HS-27A (cell line): ENCODE measurements around the gene BICC1.

Experiments used
- DNase-seq: peaks from one replicate; pipeline ENCODE4 v3.0.0-alpha.2; 2012; ENCODE audit warnings: low read depth, missing footprints

The BICC1 gene

DNA sequence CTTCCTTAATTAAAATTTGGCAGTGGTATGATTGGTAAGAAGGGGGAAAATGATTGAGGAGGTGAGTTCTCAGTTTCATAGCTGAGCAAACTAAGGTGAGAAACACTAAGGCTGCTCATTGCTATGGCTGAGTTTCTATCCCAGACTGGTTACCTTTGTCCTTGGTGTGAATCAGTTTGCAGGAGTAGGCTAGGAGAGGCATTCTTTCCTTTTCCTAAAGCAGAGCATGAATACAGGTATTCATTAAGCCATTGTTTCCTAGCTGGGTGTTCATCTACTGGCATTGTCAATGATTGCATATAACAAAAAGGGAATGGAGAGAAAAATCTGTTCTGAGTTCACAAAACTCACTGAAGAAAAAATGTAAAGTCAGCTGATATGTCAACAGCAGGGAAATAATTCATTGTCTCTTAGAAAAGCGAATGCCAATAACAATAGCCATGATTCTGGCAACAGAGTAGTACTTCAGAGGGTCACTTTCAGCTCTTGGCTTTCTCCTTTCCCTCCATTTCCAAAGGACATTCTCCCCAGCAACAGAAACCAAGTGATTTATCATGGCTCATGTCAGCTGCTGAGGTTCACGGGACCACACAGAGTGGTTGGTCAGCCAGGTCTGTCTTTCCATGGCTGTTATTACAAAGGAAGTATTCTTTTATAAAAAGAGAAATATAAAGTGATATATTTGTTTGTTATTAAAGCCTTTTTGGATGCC lies 234.0 kb downstream of the BICC1 start:
- no peak for DNase-seq

DNA sequence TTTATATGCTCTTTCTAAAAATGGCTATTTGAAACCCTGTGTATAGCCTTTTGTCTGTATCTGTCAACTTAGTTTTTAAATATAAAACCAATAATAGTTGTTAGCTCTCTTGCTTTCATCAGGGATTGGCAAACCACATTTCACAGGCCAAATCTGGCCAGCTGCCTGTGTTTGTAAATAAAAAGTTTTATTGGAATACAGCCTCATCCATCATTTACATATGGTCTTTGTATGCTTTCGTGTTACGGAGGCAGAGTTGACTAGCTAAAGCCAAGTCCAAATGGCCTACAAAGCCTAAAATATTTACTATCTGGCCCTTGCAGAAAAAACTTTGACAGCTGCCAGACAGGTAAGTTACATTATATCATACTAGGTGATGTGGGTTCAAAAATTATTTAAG lies 235.0 kb downstream of the BICC1 start:
- DNase-seq, result no peak

DNA sequence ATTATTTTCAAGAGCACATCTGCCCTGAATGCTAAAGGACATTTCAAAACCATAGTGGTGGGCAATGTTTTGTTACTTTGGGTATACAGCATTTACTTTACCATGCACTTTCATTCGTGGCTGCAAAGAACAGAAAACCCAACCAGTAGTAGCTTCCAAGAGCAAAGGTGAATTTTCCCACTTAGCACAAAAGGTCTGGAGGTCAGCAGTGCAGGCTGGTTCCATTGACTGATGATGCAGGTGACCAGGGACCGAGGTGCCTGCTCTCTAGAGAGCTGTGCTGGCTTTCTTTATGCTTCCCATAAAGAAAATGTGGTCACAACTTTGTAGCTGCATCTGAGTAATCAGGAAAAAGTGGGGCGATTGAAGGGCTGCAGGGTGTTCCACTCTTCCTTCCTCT lies 240.0 kb downstream of the BICC1 start:
- no peak for DNase-seq

DNA sequence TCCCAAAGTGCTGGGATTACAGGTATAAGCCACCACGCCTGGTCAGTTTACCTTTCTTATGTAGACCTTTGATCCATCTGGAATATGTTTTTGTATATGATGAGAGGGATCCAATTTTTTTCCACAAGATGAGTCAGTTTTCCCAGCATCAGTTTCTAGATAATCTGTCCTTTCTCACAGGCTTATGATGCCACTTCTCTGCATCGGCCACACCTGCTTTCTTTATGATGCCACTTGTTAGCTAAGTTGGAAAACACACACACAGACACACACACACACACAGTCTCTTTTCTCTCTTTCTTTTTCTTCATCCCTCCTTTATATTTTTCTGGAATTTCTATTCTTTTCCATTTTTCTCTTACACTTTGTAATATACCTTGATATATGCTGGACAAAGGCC lies 240.8 kb downstream of the BICC1 start:
- DNase-seq, result no peak

DNA sequence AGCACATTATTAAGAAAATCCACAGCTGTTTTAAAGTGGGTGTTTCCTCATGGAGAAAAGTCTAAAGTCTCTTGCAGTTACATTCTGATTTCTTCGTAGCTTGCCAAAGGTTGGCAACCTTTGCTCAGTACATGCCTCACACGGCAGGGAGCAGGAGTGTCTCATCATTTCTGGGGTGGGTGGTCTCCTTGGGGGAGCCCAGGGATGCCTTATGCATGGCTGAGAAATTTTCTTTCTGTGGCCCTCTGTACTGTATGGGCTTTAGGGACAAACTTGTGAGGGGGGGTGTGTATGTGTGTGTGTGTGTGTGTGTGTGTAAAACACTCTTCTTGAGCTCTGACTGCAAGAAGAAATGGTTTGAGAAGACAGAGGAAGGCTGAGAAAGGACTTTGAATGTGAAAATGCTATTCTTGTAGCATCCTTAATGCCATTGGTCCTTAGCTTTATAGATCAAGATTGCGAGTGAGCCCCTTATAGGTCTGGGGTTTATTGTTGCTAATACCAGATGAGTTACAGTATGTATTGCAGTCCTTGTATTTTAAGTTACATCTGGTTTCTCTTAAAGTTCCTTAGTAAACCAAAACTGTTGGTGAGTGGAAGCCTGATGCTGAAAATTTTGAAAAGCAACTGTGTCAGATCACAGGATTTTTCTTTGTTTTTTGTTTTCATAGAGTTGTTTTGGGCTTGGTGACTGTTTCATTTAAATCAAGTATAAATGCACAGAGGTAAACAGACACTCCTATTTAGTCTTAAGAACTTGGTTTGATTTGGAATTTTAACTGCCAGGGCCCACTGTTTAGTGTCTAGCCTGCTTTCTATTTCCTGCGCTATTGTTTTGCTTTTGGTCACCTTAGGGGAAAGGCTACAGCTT lies 242.0 kb downstream of the BICC1 start:
- DNase-seq, result no peak

DNA sequence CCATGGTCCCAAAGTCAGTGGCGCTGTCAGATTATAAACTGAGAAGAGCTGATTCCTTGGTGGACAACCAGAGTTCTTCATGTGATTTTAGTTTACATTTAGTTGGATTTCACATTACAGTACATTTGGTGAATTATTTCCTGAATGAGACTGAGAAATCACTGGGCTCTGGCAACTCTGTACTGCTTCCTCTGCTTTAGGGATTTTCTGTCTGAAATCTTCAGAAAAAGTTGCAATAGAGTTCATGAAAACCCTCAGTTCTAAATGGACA lies 242.6 kb downstream of the BICC1 start:
- DNase-seq, result no peak

DNA sequence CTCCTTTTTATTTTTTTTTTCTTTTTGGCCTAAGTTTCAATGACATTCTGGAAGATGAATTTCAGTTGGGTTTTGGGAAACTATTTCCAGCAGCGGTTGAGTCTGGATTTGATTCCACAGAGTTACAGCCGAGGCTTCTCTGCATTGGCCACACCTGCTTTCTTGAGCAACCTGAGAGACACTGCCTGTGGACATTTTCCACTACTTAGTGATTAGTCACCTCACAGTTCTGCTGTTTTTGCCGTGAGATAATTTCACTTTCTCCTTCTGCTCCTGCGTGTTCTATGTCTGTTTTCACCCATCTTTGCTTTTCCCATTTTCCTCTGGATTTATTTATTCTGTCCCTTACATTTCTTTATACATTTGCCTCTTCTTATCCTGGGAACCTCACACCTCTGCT lies 243.0 kb downstream of the BICC1 start:
- DNase-seq, result no peak

DNA sequence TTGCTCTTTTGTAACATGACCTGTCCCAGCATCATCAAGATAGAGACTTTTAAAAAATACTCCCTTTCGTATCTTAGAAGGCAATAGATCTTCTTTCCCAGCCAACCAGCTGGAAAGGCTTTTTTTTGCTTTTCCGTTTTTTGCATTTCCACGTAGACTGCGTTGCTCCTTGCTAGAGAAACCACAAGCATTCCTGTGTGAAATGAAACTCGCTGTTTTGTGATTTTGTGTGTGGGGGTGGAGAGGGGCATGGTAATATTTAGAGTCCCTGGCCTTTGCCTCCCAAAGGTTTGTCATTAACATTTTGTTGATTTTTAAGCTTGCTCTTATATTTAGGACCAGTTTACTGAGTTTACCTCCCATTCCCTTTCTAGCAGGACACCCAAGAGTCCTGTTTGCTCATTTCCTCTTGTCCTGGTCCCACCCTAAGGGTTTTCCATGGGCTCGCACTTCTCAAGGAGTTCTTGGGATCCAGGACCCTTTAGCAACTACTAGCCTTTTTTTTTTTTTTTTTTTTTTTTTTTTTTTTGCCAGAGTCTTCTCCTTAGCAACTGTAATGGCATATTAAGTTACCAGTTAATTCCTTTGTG lies 243.6 kb downstream of the BICC1 start:
- no peak for DNase-seq

DNA sequence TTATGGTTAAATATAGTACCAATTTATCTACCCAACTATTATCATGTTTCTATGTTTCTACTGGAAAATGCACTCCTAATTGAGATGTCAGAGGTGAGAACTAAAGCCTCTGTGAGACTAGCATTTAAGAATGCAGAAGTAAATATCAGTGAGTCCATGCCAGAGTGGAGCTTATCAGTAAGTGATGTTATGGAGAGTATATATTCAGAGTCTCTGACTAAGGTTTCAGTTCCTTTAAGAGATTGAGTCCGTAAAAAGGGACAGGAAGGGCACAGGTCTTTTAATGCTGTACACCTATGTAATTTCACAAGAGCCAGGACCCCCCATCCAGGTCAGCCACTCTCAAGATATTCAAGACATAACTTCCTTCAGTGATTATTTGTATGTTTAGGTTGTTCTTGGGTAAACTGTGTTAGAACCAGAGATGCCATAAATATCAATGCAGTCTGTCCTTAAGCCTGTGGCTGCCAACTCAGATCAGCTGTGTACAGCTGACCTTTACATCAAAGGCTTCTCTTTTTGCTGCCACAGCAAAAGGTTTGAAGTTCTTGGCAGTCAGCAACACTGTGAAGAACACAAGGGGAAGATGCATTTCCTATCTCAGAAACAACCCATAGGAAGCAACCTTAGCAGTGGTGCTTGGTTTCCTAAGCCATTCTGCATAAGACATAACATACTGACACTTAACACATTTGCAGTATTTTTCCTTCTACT lies 244.8 kb downstream of the BICC1 start:
- no peak for DNase-seq

DNA sequence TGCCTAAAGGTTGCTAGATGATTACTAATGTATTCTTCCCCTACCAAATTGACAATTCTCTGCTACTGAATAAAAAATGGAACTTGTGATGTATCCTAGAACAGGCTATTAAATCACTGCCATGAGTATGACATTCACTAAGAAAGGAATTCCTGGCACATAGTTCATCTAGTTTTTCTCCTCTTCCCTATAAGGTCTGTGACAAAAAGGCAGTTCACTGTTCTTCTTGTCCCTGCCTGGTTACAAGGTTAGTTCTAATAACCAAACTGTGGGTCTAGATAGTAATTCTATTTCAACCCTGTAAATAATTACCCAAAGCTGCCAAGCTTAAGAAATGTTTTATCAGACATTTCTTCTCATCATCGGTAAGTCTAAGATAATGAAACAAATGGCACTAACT lies 245.6 kb downstream of the BICC1 start:
- DNase-seq, result no peak

DNA sequence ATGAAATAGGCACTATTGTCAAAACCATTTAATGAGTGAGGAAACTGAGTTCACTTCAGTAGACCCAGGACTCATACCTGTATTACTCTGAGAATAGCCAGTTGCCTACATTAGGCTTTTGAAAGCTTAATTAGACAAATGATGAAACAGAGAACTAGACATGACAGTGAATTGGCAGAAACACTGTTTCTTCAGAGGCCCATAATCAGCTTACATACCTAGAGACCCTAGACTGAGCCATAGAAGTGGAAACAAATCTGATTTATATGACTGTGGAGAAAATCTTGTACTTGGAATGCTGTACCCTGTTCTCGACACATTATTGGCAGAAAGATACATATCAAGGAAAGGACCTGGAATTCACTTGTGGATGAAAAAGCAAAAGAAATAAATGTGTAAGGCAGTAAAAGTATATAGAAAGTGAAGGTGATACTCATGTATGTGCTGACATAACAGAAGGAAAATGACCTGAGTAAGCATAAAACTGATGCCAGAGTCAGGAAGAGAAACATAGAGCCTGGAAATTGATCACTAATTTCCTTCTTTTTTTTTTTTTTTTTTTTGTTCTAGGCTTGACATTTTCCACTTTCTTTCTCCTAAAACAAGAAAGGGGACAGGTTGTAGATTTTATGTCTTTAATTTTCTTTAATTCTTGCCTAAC lies 251.5 kb downstream of the BICC1 start:
- no peak for DNase-seq

DNA sequence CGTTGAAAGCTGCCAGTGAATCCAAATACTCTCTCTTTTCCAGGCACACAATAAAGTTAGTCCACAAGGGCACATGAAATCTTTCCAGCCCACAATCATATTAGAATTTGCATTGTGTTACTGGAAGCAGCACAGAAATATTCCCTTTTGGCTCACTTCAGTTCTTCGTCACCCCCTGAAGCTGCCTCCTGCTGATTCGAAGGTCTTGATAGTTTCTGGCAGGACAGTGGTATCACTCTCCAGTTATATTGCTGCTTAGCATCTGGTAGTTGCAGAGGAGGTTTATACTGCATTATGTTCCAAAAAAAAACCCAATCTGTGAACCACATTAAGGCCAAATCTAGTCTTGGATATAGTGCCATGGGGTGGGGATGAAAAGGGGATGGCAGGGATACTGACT lies 253.2 kb downstream of the BICC1 start:
- no peak for DNase-seq

DNA sequence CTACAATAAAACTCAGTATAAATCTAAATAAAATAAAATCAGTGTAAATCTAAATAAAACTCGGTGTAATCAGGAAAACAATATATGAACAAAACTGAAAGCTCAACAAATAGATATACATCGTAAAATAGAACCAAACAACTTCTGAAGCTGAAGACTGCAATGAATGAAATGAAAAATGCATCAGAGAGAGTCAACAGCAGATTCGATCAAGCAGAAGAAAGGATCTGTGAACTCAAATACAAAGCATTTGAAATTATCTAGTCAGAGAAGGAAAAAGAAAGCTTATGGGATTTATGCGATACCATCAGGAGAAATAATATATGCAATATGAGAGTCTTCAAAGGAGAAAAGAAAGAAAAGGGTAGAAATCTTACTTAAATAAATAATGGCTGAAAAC lies 255.0 kb downstream of the BICC1 start:
- no peak for DNase-seq

DNA sequence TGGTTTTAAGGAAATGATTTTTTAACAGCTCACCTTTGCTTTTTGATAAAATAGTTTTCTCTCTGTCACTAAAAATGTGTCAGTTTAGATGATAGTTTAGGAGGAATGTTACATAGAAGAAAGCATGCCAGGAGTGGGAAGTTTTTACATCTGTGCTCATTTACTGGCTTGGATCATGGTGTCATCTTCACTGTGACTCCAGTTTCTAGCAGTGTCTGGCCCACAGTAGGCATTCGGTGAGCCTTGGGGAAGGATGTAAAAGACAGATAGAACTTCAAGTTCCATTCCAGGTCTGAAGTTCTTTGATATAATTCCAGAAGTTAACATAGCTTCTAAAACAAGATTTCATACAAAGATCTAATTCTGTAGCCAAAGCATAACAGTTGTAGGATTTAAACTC lies 259.2 kb downstream of the BICC1 start:
- no peak for DNase-seq

DNA sequence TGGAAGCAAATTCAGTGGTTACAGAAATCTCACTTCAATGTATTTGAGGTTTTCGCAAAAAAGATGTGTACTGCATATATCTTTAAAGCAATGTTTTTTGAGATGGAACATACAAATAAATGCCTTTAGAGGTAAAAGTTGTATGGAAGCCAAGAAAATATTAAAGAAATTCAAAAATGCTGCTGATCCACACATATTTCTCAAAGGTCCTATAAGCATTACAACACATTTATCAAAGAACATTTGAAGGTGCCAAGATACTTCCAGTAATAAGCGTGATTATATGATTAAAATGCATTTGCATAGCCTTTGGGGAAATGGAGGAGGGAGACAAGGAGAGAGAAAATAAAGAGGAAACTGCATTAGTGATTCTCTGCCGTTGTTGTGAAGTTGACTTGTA lies 260.1 kb downstream of the BICC1 start:
- no peak for DNase-seq

DNA sequence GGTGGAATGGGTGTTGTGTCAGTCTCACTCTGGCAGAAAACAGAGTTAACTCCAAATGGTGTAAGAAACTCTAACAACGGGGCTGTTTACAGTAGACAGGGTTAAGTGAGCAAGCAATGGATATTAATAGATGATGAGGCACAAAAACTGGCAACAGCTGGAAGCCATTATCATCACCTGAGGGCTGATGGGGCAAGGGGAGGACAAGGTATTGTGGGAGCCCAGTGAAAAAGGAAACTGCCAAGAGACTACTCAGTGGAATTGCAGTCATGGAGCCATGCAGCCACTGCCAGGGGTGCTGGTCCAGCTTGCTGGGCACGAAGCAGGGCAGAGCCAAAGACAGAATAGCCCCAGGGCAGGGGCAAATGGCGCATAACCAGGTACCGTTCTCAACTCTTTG lies 260.7 kb downstream of the BICC1 start:
- no peak for DNase-seq

DNA sequence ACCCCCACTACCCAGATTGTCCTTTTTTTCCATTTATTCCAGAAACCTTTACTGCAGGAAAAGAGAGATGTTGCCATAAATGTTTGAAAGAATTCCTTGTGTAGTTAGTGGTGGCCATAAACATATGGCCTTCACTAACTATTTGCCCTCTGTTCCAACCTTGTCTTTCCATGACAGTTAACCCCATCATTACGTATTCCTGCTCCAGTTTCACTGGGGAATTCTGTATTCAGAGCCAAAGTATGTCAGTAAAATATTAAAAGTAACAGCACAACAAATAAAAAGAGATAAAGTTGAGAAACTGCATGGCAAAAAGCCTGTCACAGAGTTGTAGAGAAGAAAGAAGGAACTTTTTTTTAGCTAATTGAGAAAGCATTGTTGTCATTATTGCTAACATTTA lies 261.3 kb downstream of the BICC1 start:
- DNase-seq, result no peak

DNA sequence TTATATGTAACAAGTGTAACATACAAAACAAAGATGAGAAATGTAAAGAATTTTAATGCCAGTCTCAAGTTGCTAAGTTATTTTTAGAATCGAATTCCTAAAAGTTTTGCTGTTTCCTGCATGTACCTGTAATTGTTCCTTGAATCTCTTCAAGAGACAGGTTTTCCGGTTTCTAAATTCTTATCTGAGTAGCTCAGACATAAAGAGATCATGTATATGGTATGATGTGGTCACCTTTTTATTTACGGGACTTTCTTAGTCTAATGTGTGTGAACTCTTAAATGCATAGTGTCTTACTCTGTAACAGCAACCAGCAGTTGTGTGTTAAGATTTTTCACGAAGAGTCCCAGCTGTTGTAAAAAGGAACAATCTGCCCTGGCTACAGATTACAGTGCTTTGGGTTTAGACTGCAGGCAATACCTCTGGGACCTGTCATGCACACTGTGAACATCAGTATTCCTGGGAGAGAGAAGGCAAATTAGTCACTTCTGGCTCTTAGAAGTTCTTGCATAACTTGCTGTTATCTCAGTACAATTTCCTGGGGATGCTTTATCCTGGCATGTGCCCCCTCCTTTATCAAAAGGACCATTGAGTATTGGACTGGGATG lies 263.4 kb downstream of the BICC1 start:
- no peak for DNase-seq

DNA sequence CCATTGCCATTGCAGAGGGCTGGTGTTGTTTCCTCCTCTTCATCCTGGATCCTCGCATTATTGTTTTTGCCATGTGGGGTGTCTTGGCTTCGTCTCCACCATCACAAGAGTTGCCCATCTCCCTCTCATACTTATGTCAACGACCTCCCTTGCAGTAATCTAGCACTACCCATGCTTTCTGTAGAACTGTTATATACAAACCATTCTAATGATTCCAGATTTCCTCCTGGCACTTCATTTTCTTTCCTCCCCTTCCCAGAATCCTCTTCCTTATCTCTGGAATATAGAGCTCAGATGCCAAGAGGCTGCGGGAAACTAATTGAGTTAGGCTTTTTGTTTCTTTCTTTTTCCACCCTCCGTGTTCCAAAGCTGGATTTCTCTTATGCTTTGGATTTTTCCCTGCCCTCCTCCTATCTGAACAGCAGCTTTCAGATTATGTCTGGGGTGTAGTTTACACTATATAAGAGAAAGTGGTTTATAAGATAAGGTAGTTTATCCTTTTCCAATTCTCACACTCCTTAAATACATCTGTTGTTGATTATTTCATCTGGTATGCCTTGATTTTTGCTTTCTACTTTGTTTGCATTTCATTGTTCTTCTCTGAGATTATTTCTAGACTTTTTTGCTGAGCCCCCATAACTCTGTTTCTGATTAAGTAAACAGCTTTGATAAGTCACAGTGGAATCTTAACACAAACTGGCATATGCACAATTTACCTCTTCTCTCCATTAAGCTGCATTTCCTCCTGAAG lies 264.1 kb downstream of the BICC1 start:
- DNase-seq, result no peak

DNA sequence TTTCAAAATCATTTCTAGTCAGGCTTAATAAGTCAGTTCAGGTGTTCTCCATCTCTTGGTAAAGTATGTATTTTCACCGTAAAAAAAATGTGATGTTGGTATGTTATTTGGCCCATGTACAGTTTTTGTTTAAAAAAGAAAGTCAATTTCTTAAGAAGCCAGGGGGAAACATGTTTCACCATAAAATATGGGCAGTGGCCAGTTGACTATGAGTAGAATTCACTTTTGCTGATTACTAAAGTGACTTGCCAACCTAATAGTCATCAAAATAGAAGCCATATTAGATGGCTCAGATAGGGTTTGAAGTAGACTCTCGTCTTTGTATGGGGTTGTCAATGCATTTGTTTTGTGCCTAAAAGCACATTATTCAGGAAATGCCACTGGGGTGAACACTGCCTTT lies 266.3 kb downstream of the BICC1 start:
- DNase-seq, result no peak

DNA sequence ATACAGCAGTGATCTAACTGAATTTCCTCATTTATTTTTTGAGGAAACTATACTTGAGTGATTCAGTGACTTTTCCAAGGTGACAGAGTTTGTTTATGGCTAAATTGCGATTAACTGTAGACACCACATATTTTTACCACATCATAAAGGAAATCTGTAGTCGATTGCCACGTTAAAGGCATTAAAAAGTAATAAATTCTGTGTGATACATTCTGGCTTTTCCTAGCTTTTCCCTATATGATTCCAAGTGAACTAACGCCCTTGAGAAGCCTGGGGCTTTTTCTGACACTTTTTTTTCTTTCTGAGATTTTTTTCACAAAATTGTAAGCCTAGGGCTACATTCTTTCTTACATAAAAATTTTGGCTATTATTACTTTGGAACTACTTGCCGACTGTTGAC lies 266.9 kb downstream of the BICC1 start:
- DNase-seq, result no peak
